SU-DHL-6 (cell line): ENCODE results near the gene CACNA1C.

ENCODE experiments used
- H2AFZ ChIP-seq: fragments of 200-600 bp; sonication (generic); 2 replicates; pipeline ENCODE4 v1.6.1; 2014; ENCODE audit warnings: low read depth, mild to moderate bottlenecking, moderate library complexity, mixed read lengths, antibody characterized with exemption, low read length; ENCODE audit not compliant: severe bottlenecking
- H3F3A ChIP-seq: fragments of 200-600 bp; shearing (Covaris generic); 2 replicates; pipeline ENCODE4 v1.6.0; 2016; ENCODE audit warnings: antibody characterized with exemption, mild to moderate bottlenecking; ENCODE audit not compliant: insufficient read depth
- H3K27ac ChIP-seq: fragments of 200-600 bp; sonication (generic); 2 replicates; pipeline ENCODE4 v1.5.1; 2016; ENCODE audit warnings: low read depth, mild to moderate bottlenecking, low read length, moderate library complexity, mixed read lengths
- H3K27me3 ChIP-seq: fragments of 200-600 bp; sonication (generic), shearing (Covaris generic); 2 replicates; pipeline ENCODE4 v1.6.0; 2014; ENCODE audit warnings: mild to moderate bottlenecking, low read length
- H3K36me3 ChIP-seq: fragments of 200-600 bp; sonication (generic); 2 replicates; pipeline ENCODE4 v1.6.1; 2014; ENCODE audit warnings: mild to moderate bottlenecking, low read length, mixed read lengths
- H3K4me2 ChIP-seq: fragments of 300-600, 200-600 bp; shearing (Covaris generic), sonication (generic); 2 replicates; pipeline ENCODE4 v1.6.0; 2014; ENCODE audit warnings: low read length, low read depth, mild to moderate bottlenecking; ENCODE audit not compliant: poor library complexity, severe bottlenecking
- H3K4me3 ChIP-seq: fragments of 200-600 bp; sonication (generic); 2 replicates; pipeline ENCODE4 v1.5.1; 2014; ENCODE audit warnings: antibody characterized with exemption, low read length, mild to moderate bottlenecking, mixed read lengths; ENCODE audit not compliant: insufficient read depth, poor library complexity, severe bottlenecking
- H3K79me2 ChIP-seq: fragments of 200-600 bp; sonication (generic); 2 replicates; pipeline ENCODE4 v1.6.1; 2014; ENCODE audit warnings: mild to moderate bottlenecking, low read length, moderate library complexity; ENCODE audit not compliant: insufficient read depth
- H3K9ac ChIP-seq: fragments of 200-600 bp; sonication (generic); 2 replicates; pipeline ENCODE4 v1.7.0; 2014; ENCODE audit warnings: mild to moderate bottlenecking, low read length
- H3K9me2 ChIP-seq: fragments of 200-600 bp; sonication (generic); replicated peaks from 2 replicates; pipeline ENCODE4 v1.6.1; 2014; ENCODE audit warnings: low read length; ENCODE audit not compliant: insufficient read depth
- H3K9me3 ChIP-seq: fragments of 200-600 bp; sonication (generic); 2 replicates; pipeline ENCODE4 v1.6.1; 2014; ENCODE audit warnings: low read length, mixed read lengths; ENCODE audit not compliant: insufficient read depth
- H4K20me1 ChIP-seq: fragments of 200-600 bp; sonication (generic); 2 replicates; pipeline ENCODE4 v1.6.1; 2014; ENCODE audit warnings: low read depth, mild to moderate bottlenecking, antibody characterized with exemption, low read length, moderate library complexity, mixed read lengths
- EZH2phosphoT487 ChIP-seq: fragments of 200-600 bp; sonication (generic), shearing (Covaris generic); conservative IDR thresholded peaks from 2 replicates; pipeline ENCODE4 v1.6.1; 2018; ENCODE audit warnings: mild to moderate bottlenecking, antibody characterized with exemption, low read length, moderate library complexity, mixed read lengths
- TF ChIP-seq, protein P1 (sequence below): fragments of 200-600 bp; sonication (generic); IDR thresholded peaks from one replicate; pipeline ENCODE4 v1.5.1; 2017; ENCODE audit warnings: antibody characterized with exemption, mild to moderate bottlenecking, low read length, moderate library complexity; ENCODE audit not compliant: insufficient read depth, poor library complexity, severe bottlenecking

The CACNA1C gene

GRCh38 chr12:2382370-2383155 lies 329.8 kb downstream of the CACNA1C start:
- Histone ChIP-seq H3F3A (no peaks in the 10 kb centered on the region), H3K79me2 (no peaks in the 10 kb centered on the region), H3K9me3 (no peaks in the 10 kb centered on the region), H3K36me3 (no peaks in the 10 kb centered on the region), H3K27ac (no peak overlapping the region), H2AFZ (no peak overlapping the region), H3K27me3 (no peaks in the 10 kb centered on the region), H4K20me1 (no peaks in the 10 kb centered on the region), H3K9me2 (no peaks in the 10 kb centered on the region), H3K4me3 (no peak overlapping the region), H3K9ac (no peak overlapping the region), H3K4me2 (no peak overlapping the region)
- TF ChIP-seq, protein P1, sequence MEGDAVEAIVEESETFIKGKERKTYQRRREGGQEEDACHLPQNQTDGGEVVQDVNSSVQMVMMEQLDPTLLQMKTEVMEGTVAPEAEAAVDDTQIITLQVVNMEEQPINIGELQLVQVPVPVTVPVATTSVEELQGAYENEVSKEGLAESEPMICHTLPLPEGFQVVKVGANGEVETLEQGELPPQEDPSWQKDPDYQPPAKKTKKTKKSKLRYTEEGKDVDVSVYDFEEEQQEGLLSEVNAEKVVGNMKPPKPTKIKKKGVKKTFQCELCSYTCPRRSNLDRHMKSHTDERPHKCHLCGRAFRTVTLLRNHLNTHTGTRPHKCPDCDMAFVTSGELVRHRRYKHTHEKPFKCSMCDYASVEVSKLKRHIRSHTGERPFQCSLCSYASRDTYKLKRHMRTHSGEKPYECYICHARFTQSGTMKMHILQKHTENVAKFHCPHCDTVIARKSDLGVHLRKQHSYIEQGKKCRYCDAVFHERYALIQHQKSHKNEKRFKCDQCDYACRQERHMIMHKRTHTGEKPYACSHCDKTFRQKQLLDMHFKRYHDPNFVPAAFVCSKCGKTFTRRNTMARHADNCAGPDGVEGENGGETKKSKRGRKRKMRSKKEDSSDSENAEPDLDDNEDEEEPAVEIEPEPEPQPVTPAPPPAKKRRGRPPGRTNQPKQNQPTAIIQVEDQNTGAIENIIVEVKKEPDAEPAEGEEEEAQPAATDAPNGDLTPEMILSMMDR, result no peak
- TF ChIP-seq EZH2phosphoT487, result no peak

DNA sequence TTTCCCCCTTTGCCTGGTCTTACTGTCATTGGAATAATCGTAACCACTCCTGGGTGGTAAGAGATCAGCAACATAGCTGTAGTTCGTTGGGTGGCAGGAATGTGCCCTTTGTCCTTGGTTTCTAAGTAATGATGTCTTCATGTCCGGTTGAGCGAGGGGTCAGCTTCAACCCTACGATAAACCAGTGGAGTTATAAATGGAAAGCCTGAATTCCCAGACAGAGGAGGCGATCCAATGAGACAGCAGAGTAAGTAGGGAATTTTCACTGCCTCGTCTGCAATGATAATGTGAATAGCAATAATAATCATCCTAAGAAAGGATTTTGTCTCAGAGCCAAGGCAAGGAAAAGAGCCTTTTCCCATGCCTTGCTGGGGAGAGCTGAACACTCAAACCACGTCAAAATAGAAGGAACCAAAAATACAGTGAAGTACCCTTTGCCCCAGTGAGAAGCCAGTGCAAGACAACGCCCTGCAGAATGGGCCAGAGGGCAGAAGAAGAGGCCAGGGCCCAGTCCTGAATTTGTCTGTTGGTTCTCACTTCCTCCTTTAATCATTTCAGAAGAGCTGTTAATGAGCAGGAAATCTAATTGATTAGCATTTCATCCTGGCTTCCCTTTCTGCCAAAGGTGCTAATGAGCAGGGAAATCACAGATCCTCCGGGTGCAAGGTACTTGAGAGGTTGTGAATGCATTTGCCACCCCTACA lies 330.7 kb downstream of the CACNA1C start:
- Histone ChIP-seq H3K4me3 (no peak overlapping the region), H3K9ac (no peak overlapping the region), H2AFZ (no peak overlapping the region), H3F3A (no peaks in the 10 kb centered on the region), H3K9me2 (no peaks in the 10 kb centered on the region), H3K79me2 (no peaks in the 10 kb centered on the region), H3K36me3 (no peaks in the 10 kb centered on the region), H3K27ac (no peak overlapping the region), H3K4me2 (no peak overlapping the region), H4K20me1 (no peaks in the 10 kb centered on the region), H3K27me3 (no peaks in the 10 kb centered on the region), H3K9me3 (no peaks in the 10 kb centered on the region)
- TF ChIP-seq, protein P1, result no peak
- TF ChIP-seq EZH2phosphoT487, result no peak

DNA sequence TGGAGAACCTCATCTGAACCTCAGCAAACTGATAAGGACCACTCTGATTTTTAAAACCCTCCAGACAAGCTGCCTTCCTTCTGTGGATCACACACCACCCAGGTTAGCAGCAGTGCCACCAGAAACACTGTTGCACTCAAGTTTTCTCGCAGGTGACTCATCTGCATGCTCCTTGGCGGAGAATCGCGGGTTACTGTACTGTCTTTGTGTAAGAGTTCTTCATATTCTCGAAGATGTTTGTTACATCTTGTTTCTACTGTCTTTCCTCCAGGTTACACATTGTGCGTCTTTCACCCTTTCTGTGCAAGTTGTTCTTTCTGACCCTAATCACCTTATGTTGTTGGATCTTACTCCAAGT lies 331.2 kb downstream of the CACNA1C start:
- H3K27ac ChIP-seq, result no peak overlapping the region
- H3F3A ChIP-seq, result no peaks in the 10 kb centered on the region
- no peak overlapping the region for H3K9ac ChIP-seq
- TF ChIP-seq, protein P1, result no peak
- TF ChIP-seq EZH2phosphoT487, result no peak
- H2AFZ ChIP-seq, result no peak overlapping the region
- H3K27me3 ChIP-seq, result no peaks in the 10 kb centered on the region
- H3K36me3 ChIP-seq, result no peaks in the 10 kb centered on the region
- no peaks in the 10 kb centered on the region for H3K9me2 ChIP-seq
- H3K4me2 ChIP-seq, result no peak overlapping the region
- H3K4me3 ChIP-seq, result no peak overlapping the region
- H3K79me2 ChIP-seq, result no peaks in the 10 kb centered on the region
- no peaks in the 10 kb centered on the region for H3K9me3 ChIP-seq
- no peaks in the 10 kb centered on the region for H4K20me1 ChIP-seq
